GF-D8 (cell line): ENCODE measurements around the gene SBNO2.
A peak's percentile ranks its signal among the peaks of the same experiment; 100 is the strongest.

Source experiments
- DNase-seq: peaks from one replicate; lab custom pipeline; 2025; lab: John Stamatoyannopoulos, UW

The SBNO2 gene

DNA sequence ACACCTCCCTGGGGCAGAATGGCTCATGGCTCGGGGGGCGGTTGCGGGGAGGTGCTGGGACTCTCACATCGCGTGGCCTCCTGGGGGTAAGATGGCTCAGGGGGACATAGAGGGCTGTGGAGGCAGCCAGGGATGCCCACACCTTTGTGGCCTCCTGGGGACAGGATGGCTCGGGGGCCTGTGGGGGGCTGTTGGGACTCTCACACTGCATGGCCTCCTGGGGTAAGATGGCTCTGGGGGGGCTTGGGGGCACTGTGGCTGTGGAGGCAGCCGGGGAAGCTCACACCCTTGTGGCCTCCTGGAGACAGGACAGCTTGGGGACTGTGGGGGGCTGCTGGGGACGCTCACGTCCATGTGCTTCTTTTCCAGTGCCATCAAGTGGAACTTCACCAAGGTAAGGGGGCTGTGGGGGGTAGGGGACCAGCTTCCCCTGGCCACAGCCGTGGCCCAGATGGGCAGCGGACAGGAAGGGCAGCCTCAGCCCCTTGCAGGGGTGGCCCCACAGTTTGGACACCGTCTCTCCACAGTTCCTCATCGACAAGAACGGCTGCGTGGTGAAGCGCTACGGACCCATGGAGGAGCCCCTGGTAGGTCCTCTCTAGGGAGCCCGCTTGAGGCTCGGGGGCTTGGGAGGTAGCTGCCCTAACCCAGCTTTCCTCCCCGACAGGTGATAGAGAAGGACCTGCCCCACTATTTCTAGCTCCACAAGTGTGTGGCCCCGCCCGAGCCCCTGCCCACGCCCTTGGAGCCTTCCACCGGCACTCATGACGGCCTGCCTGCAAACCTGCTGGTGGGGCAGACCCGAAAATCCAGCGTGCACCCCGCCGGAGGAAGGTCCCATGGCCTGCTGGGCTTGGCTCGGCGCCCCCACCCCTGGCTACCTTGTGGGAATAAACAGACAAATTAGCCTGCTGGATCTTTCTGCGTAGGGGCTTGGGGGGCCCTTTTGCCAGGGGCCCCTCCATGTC, 67.9 kb downstream of the SBNO2 start:
- DNase-seq: no peak

- no peak for DNase-seq
These were observed 68.8 kb downstream of the SBNO2 start for GRCh38 chr19:1105008-1105872.

DNA sequence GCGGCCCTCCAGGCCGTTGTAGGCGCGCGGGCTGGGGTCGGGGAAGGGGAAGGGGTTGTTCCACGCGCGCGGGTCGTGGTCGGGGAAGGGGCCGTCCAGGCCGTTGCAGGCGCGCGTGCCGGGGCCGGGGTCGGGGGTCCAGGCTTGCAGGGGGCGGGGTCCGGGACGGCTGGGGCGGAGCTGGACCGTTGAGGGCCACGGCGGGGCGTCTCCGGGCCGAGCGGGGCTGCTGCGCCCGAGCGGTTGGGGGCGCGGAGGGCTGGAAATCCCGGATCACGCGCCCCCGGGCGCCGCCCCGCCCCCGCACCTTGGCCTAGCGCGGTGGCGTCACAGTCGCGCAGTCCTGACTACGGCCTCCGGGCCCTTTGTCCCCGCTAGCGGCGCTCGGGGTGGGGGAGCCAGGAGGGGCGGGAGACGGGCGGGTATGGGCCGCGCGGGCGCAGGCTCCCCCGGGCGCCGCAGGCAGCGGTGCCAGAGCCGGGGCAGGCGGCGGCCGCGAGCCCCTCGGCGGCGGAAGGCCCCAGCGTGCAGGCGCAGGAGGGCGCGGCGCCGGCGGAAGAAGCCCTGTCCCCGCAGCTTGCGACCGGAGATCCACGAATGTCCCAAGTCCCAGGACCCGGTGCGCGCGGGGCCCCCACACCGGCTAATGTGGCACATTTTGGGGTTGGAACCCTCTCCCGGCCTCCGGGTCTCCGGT, 69.6 kb downstream of the SBNO2 start:
- DNase-seq: no peak

- peak; percentile 96 for DNase-seq
These were observed 70.3 kb downstream of the SBNO2 start, which contains the start of gene GPX4 for GRCh38 chr19:1103708-1104310. TSS of gene GPX4 (plus strand) at chr19:1103994. CDS start at chr19:1104044, 50 bp downstream.

- no peak for DNase-seq
These were observed 70.8 kb downstream of the SBNO2 start for GRCh38 chr19:1103132-1103707.

GRCh38 chr19:1102407-1103131, 71.5 kb downstream of the SBNO2 start:
- DNase-seq: peak; percentile 50

- peak; percentile 84 for DNase-seq
These were observed 72.8 kb downstream of the SBNO2 start for GRCh38 chr19:1101337-1101698.

GRCh38 chr19:1098177-1099051, 75.7 kb downstream of the SBNO2 start:
- no peak for DNase-seq

- DNase-seq: no peak
These were observed 76.3 kb downstream of the SBNO2 start for GRCh38 chr19:1097810-1098176.

- DNase-seq: peak; percentile 91
These were observed 78.9 kb downstream of the SBNO2 start, which contains the start of gene POLR2E for GRCh38 chr19:1094978-1095701. TSS of gene POLR2E (minus strand) at chr19:1095375. CDS start at chr19:1095315, 60 bp downstream.

DNA sequence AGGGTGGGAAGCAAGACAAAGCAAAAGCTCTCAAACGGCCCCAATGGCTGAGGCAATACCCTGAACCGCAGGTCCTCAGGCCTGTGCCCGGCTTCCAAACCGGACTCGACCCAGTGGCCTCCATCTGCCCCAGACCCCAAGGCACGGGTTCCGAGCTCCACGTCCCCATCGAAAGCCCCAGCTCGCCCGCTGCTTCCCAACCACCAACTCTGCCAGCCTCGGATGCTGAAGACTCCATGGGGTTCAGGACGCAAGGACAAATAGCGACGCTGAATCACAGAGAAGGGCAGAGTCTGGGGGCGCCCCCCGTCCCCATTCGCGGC, 79.5 kb downstream of the SBNO2 start:
- no peak for DNase-seq

GRCh38 chr19:1093811-1094553, 80.1 kb downstream of the SBNO2 start:
- DNase-seq: no peak

GRCh38 chr19:1093330-1093729, 80.7 kb downstream of the SBNO2 start:
- no peak for DNase-seq

- DNase-seq: no peak
These were observed 82.4 kb downstream of the SBNO2 start for GRCh38 chr19:1091544-1092175.

- no peak for DNase-seq
These were observed 83.1 kb downstream of the SBNO2 start for GRCh38 chr19:1090731-1091543.

- DNase-seq: no peak
These were observed 84.2 kb downstream of the SBNO2 start for GRCh38 chr19:1089891-1090290.
